GM12875 (cell line): Measurements from ENCODE around the gene SUGCT.

Experiments used
- H3K4me3 ChIP-seq: one replicate; pipeline ENCODE4 v1.5.1; 2011; ENCODE audit warnings: low read depth, low read length, control low read depth
- CTCF ChIP-seq: IDR thresholded peaks from 2 replicates; pipeline ENCODE4 v1.5.1; 2011; ENCODE audit warnings: low read depth, mild to moderate bottlenecking, control low read depth, inconsistent platforms, low read length, moderate library complexity, borderline replicate concordance; ENCODE audit not compliant: insufficient read depth

The SUGCT gene

DNA sequence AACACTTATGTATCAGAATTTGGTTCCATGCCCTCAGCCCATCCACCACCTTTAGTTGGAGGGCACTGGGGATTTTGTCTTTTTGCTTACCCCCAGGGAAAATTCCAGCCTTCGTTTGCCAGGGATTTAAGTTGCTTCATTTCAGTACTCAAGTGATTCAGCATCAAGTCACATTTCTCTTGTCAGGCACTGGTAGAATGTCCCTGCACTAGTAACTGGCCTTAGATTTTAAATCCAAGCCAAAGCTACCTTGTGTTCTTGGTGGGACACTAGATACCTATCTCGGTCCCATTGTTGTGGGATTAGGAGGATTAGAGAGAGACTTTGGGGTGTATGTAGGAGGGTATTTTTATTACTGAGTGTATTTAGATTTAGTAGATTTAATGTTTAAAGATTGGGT lies 613.1 kb downstream of the SUGCT start:
- no peak for TF ChIP-seq CTCF
- H3K4me3 ChIP-seq = no peak overlapping the region

DNA sequence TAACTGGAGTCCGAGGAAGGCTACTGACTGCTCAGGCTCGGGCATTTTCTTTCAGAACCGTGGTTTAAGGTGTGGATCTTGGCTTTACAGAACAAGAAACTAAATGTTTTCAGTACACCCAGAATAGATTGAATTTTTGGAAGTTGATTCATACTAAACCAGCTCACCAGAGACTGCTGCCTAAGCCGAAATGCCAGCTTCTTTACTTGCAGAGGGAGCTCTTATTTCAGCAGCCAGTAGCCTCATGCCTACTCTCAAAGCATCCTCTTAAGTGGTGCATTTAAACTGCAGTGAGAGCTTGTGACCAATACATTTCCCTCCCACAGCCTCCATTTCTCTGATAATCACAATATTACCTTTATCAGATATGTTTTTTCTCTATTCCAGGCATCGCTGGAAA lies 615.1 kb downstream of the SUGCT start:
- TF ChIP-seq CTCF = no peak
- H3K4me3 ChIP-seq = no peak overlapping the region

- H3K4me3 ChIP-seq = no peak overlapping the region
- no peak for TF ChIP-seq CTCF
Observed at GRCh38 chr7:40753455-40753854, 618.6 kb downstream of the SUGCT start.

DNA sequence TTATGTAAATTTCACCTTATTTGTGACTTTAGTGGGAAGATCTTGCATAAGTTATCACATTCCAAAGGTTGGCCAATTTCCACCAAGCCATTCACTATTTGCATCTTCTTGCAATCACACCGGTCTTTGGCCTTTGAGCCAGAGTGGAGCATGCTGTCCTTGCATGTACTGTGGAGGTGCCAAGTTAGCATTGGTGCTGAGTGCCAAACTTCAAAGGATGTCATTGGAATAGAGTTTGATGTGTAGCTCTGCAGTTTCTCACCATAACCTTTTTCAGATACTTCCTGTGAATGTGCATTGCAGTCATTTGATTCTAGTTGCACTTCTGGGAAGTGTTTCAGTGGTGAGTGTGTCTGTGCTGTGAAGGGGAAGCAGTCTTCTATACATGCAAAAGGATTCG lies 620.6 kb downstream of the SUGCT start:
- H3K4me3 ChIP-seq = no peak overlapping the region
- no peak for TF ChIP-seq CTCF

DNA sequence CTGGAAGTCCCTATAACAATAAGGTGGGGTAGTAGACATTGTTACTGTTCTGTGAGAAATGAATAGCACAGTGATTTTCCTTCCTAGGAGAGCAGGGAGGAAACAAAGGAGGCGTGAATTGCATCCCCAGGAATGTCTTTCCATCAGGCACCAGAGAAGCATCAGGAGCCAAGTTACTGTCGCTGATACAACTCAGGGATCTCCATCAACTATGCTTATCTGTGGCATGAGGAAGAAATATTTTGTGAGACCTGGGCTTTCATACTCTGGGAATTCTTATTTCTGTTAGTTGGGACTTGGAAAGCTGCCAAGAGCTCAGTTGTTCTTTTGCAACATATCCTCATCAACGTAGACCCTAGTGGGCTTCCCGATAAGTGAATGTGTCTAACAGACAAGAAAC lies 622.3 kb downstream of the SUGCT start:
- H3K4me3 ChIP-seq = no peak overlapping the region
- TF ChIP-seq CTCF = no peak

DNA sequence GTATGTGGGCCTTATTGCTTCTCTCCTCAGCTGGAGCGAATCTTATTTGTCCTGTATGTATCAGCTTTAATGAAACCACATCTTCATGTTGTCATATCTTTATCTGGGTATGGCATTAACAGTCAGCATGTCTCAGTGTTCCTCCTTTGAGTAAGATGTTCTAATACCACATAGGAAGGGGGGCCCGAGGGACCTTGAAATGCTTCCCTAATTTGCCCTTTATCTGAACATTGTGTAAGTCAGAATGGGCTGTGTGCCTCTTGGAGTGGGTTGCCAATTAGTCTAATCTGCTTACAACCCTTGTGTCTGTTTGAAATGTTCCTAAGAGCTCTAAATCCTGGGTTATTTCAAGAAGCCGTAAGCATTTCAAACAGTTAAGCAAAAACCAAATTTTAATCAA lies 623.8 kb downstream of the SUGCT start:
- no peak overlapping the region for H3K4me3 ChIP-seq
- no peak for TF ChIP-seq CTCF

DNA sequence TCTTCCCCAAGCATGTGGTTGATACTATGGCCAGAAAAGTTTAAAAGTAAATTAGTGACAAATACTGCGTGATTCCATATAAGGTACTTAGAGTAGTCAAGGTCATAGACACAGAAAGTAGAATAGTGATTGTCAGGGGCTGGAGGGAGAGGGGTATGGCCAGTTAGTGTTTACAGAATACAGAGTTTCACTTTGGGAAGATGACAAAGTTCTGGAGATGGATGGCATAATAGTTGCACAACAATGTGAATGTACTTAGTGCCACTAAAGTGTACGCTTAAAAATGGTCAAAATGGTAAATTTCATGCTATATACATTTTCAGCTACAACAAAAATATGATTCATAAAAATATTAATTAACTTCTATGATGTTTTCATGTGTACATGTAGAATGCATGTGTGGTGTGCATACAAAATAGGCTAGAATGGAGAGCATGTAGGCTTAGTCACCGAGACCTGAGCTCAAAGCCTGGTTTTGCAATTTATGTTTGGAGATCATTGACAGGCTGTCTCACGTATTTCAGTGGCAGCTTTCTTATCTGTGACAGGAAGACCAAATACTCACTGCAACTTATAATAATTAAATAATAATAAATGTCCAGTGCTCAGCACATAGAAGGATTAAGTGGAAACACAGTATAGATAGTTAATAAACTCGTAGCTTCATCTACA lies 625.6 kb downstream of the SUGCT start:
- no peak overlapping the region for H3K4me3 ChIP-seq
- TF ChIP-seq CTCF = no peak
